Stimulated activated CD4-positive, alpha-beta T cell treated with anti-CD3 and anti-CD28 coated beads, TNF-alpha, amount 100 ng/mL, for 4 hours (primary cell): ENCODE data around the gene ATP11A.

Experiments used
- DNase-seq, 3 experiments: peaks; one replicate each; pipeline ENCODE4 v3.0.0-alpha.2; 2020; ENCODE audit warnings: low read depth in 3 of 3

Gene ATP11A

DNA sequence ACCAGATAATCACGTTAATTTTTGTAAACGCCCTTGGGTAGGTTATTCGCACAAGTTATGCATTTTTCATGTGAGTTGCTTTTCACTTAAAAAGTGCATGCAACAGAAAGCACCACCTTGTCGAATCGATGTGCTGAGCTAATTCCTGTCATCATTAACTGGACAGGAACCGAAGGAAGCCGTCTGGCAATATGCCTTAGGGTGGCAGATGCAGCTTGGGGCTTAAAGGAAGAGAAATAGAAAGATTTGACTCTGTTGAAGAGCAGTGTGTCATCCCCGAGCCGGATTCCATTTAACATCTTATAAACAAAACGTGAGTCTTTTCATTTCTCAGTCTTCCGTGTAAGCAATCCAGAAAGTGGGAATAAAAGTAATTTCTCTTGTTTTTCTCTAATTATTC, 70.0 kb downstream of the ATP11A start:
- no peak for DNase-seq

DNA sequence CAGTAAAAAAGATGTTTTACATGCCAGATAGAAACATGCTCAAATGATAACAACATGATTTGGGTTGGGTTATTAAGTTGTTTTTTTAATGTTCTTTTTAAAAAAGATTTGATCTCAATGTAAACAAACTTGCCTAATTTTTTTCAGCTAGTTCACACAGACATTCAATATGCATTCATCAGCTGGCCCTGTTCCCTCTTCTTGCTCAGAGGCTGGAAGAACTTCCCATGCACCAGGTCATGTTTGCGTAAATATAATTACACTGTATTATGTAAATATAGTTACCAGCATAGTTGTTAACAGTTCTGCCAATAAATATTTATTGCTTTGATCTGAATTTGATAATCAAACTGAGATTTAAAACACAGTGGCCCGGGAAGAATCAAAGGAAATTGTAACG, 70.6 kb downstream of the ATP11A start:
- DNase-seq, result no peak

DNA sequence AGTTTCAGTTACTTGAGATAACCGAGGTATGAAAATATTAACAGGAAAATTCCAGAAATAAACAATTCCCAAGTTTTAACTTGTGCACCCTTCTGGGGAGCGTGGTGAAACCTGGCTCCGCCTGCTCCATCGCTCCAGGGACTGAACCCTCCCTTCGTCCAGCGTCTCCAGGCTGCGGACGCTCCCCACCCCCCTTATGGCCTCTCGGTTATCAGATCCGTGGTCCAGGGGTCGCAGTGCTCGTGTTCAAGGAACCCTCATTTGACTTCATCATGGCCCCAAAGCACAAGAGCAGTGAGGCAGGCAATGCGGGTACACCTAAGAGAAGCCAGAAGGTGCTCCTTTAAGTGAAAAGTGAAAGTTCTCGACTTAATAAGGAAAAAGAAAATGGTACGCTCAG, 71.1 kb downstream of the ATP11A start:
- no peak for DNase-seq

DNA sequence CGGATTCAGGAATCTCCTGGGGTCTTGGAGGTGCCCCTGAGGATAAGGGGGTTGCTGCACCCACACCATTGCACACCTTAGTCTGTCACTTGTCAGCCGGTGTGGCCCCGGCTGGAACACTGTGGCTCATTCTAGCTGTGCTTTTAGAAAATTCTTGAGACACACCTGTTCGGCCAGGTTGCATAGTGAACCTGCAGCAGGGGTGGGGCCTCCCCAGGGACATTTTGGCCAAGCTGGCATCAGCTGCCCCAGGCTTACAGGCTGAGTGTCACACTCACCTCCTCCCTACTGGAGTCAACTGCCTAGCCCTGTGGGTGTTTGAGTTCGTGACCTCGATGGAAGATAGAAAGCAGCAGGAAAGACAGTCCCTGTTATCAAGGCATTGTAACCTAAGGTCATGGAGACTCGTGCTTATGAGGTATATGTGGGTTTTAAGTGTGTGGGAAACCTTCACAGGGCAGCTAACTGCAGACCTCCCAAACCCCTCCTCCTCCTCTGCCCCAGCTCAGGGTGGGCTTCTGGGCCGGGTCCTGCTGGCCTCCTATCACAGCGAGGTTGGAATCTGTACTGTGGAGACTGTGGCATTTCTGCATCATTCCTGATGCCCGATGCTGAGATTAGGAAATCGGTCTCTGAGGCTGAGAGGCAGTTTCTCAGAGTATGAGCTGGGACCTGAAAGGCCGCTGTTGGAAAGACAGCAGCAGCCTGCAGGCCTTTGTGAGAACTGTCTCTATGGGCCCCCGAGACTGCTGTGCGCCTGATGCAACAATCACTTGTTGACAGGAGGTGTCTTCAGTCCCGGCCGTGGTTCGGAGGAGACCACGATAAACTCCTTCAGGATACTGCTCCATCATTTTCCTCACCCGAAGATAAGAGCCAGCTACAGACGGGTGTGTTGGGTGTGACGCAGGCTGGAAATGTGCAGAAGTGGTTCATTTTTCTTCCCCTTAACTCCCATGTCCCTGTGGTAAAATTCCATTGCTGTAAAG, 72.2 kb downstream of the ATP11A start:
- DNase-seq, result no peak

DNA sequence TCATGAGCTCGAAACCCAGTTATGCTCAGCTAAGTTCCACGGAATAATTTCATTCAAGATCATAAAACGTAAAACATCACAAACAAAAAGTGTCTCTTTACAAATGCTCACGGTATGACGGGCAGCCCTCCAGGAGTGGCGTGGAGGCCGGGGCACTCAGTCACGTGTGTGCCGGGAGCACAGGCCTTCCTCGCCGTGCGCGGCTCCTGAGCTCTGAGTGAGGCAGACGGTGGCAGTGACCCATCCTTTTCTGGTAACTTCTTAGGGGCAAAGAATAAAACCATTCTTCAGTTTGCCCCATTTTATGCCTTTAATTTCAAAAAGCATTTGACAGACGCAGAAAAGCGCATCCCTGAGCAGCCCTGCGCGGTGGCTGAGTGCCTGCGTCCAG, 72.8 kb downstream of the ATP11A start:
- DNase-seq, result no peak

DNA sequence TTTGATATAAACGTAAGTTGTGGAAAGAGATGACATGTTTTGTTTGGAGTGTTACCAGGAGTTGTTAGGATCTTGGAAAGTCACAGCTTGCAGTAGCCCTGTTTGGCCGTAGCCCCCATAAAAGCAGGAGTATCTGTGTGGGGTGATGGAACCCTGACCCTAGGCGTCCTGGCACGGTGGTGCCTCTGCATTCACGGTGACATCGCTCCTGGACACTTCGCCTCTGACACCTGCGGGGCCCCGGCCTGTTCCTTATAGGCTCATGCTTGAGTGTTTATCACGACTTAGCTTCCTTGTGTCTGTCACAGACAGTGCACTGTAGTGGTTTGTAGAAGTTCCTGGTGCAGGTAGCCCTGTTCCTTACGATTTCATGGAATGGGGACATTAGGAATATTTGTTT, 74.2 kb downstream of the ATP11A start:
- DNase-seq, result no peak

DNA sequence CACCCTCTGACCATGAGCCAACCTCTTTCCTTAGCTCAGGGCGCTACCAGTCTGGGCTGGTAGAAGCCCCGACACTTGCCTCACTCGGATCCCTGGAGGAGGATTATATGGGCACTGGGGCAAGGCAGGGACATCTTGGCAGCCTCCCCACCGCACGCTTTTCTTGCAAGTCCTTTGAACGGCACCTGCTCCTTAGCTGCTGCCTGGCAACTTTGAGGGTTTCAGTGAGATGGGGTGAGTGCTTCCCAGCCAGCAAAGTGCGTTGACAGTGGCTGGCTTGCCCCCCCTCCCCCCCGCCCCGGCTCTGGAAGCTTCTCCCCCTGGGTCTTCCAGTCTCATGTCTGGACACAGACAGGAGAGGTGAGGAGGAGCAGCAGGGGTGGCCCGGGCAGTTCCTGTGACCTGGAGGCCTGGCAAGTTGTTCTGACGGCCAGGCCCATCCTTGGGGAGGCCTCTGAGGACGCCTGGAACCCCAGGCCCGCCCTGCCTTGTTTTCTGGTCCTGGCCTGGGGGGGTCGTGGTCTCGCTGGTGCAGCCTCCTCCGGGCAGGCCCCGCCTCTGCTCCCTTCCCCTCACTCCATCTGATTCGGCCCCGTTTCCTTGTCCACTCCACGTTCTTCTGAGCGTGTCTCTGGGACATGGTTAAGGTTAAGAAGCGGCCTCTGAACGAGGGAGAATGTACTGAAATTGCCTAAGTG, 75.2 kb downstream of the ATP11A start:
- no peak for DNase-seq

DNA sequence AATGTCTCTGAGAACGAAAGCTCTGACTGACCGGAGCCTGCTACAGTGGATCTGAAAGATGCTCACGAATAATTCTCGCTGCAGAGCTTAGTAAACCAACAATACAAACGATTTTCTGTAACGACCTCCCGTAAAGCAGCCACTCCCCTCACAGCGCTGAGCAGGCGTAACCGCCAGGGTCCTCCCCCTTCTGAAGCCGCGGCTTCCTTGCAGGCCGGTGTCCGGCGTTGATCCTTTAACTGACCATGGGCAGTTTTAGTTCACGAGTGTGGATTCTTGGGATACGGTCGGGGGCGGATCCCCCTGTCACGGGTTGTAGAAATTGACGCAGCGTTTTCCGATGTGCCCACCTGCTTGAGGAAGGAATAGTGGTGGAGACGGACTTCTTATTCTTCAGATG, 75.9 kb downstream of the ATP11A start:
- no peak for DNase-seq

DNA sequence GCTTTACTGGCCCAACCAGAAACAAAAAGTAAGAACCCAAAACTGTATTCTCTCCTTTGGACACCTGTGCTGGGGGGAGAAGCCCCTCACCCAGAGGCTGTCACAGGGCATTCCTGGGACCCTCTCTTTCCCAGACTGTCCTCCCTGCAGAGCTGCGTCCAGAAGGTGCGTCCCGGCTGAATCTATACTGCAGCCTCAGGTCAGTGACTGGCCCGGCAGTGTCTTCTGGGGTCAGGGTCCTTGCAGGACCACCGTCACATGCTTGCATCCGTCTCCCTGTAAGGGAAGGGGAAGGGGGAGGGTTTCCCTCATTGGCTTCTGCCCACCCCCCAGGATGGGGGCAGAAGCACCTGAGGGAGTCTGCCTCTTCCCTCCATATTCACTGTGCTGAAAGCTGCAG, 76.5 kb downstream of the ATP11A start:
- DNase-seq, result no peak

DNA sequence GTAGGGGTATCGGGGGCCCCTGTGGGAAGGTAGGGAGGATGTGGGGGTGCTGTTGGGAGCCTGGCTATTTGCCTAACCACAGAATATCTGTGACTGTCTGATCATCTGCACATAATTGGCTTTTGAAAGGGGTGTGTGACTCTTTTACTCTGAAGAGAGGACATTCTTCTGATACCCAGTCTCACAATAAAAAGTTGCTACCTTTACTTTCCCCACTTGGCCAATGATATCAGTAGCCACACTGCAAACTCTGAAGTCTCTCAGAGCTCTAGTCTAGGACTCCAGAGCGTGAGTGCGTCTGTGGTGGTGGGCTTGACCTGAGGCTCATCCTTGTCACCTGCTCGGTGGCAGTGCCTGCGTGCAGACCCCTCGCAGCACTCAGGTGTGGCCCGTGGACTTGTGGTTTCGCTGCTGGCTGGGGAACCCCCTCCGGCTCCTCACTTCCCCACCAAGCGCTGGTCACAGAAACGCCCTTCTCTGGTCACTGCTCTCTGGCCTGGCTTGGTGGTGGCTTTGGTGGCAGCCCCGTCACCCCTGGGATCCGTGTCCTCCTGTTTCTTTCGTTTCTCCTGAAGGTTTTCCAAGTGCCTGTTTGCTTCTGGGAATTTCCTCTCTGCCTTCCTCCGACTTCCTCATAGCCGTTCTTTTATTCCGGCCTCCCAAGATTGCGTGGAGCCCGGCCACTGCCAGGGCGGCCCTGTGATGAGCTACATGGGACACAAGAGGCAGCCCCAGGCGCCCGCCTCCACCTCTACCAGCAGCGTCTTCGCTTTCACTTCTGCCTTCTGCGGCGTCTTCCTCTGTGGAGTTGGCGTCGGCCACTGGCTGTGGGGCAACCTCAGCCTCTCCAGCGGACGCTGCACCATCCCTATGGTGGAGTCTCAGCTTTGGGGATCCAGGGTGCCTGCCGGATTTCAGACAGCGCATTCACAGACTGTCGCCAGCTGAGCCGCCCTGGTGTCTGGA, 78.0 kb downstream of the ATP11A start:
- DNase-seq, result no peak

DNA sequence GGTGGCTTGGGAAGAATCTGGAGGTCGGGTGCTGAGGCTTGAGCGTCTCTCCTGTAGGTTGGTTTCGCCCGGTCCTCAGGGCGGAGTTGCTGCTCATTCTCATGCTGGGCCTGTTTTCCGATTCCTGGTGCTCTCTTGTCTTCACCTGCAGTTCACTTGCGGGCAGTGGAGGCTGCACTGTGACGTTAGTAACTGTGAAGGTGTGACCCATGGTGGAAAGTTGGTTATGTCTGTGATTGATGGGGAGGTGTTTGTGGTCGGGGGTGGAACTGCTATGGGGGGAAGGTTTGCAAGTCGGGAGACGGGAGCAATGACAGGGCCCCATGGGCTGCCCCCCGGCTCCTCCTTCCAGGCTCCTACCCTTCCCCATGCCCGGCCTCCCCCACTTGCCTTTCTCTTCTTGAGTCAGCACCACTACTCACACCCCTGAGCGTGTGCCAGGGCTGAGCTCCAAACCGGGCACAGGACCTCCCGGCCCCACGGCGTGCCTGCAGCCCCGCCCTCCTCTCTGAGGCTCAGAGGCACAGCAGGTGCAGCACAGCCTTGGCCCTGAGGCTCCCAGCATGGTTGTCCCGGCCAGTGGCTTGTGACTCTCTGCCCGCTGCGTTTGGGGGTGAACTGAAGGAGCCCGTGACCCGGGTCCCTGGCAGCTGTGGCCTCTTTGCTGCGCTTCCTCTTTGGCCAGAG, 79.1 kb downstream of the ATP11A start:
- DNase-seq, result no peak

DNA sequence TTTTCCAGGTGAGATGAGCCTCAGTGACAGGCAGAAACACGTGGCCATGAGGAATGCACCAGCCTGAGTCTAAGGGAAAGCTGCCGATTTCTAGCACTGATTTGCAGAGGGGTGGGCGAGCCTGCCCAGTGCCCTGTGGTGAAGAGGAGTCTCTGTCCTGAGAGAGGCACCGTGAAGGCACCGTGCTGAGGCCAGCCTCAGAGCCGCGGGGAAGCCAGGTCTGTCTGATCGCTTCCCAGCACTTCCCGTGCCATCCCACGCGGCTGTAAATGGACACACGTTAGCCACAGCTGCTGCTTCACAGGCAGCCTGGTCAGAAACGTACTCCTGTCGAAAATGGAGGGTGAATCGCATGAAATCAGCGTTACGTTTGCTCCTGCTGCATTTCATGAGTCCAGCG, 79.8 kb downstream of the ATP11A start:
- DNase-seq, result no peak

DNA sequence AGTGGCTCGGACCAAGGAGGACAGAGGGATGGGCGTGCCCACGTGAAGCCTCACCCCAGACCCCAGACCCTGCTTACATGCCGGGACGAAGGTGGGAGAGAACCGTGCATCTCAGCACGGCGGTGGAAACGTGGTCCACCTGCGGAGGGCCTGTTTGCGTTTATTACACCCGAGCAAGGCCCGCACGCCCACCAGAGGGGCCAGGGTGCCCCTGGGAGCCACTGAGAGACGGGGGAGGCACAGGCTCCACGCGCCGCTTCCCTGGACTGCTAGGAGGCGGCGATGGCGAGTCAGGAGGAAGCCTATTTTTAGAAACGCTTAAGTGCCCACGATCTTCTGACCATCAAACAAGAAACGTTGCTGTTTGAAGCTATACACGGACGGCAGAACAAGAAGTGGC, 80.7 kb downstream of the ATP11A start:
- DNase-seq, result no peak

DNA sequence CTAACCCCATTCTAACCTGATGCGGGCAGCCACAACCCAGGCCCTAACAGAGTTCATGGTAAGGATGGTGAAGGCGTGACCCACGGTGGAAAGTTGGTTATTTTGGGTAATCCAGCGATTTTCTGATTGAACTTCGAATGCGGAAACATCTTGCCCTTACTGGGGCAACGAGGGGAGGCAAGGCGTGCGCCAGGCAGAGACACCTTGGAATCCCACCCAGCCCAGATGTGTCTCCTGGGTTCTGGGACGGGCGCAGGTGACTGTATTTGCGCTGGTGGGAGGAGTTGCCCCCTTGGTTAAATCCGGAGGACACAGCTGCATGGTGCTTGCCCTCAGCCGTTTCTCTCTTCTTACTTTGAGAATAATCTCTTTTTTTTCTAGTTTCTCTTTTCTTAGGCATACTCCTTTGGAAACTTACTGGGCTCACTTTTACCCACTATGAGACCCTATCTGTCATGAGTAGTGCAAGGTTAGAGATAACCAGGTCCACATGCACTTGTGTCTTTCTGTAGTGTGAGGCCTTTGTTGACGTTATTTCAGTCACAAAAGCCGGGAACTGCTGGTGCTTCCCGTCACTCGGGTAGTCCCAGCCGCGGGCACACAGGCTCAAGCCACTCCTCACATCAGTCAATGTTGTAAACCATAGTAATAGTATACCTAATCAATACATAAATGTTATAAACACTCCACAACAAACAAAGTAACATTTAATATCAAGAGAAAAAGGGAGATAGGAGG, 81.5 kb downstream of the ATP11A start:
- DNase-seq, result no peak

DNA sequence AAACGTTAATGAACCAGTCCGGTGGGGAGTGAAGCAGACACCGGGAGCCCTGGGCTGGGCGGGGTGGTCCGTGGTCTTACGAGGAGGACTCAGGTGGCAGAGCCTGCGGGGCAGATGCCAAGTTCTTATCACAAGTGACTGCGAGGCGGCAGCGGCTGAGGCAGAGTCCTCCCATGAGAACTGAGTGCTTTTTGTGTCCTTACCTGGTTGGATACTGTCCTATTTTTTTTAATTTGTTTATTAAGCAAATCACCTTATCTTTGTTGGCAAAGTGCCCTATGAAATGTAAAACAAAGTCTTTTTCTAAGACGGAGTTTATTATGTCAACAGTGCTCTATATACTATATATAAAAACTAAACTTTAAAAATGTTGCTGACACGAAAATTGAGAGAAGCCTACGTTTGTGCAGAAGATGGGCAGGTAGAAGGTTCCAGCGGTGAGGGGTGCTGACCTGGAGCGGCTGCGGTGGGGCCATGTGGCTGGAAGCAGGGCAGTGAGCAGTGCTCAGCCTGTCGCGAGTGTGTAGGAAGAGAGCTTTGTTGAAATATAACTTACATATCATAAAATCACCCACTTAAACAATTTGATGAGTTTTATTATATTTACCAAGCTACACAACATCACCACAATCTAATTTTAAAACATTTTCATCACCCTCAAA, 82.2 kb downstream of the ATP11A start:
- no peak for DNase-seq

DNA sequence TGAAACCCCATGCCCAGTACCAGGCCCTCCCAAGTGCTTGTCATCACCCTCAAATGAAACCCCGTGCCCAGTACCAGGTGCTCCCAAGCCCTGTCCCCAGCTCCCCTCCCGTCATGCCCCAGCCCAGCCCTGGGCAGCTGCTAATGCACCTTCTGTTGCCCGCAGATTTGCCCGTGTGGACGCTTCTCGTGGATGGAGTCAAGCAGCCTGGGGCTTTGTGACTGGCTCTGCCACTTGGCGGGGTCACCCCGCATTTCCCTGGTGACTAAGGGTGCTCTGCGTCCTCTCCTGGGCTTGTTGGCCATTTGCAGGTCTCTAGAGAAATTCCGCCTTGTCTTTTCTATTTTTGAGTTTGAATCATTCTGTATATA, 82.7 kb downstream of the ATP11A start:
- no peak for DNase-seq

DNA sequence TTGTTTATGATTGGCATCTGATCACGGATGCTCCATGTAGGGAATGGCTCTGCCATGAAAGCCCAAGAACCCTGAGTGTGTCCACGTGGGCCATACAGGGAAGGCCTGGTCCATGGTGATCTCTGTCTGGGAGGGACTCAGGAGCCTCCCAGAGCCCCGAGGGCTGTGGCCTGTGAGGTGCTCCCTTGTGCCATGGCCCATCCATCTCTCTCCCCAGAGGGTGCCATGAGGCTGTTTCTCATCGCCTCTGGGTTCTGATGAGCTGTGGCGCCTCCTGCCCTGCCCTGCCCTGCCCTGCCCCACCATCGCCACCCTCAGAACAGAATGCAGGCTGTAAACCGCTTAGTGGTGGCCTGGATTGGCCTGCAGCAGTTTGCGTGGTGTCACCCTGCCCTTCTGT, 83.1 kb downstream of the ATP11A start:
- no peak for DNase-seq

DNA sequence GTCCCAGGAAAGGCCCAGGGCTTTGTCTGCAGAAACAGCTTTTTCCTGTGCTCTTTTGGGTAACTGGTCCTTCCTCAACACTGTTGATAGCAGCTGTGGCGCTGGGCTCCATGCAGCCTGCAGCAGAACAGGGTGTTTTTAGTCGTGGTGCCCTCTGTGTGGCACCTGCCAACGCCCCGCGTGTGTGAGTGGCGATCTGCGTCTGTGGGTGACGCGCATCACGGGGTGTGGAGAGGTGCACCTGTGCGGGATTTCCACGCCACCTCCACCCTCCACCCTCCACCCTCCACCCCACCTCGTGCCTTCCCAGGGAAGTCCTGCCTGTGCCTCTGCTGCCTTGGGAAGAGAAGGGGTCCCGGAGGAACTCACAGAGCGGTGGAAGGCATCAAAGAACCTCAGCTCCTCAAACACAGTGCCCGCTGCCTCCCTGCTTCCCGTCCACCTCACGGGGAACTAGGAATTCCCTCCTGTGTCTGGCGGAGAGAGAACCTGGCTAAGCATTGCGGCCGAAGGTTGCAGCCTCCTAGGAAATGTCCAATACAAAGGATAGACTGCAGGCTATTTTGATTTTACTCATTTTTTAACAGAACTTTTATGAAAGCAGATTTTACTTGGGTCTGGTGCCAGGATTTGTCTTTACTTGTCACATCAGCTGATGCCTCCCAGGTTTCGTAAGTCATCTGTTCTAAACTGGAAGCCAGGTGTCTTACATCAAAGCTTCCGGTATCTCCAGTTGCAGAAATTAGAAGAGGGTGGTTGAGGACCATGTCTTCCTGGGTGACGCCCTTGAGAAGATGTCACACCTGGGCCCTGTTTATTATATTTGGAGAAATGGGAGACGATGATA, 84.0 kb downstream of the ATP11A start:
- DNase-seq, result no peak

DNA sequence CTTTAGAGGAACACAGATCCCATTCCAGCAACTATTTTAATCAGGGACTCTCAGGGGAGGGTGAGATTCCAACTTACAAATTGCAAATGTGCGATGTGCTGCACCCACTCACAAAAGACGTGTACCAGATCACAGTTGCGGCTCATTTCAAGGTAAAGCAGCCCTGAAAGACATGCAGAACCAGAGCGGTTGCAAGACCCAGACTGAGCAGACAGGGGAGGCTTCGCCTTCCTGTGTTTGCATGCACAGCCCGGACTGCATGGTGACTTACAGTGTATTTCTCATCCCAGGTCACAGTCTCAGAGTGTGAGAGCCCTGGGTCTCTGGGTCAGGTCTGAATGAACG, 84.6 kb downstream of the ATP11A start:
- no peak for DNase-seq
